Thymus (tissue), 11 donors: ENCODE measurements around the gene NCAPG. TPM values are rescaled to one million over a fixed set of nuclear protein-coding genes. Genes with fewer than 3 reads are reported as not detected.
"Not testable (repeated sequence)": the region's sequence is repeated elsewhere in the genome, so short reads cannot be mapped to it uniquely, and the experiment has no call there.

Experiments used
- DNase-seq, 9 donors: peaks; one replicate each; pipeline ENCODE4 v3.0.0-alpha.2; 2013; ENCODE audit warnings: low spot score in 9 of 9, low read depth in 6 of 9, missing footprints in 1 of 9
- H3K27ac ChIP-seq, 2 donors: one replicate each; pipeline ENCODE4 v1.5.1; 2013; ENCODE audit warnings: control low read depth in 1 of 2, low read depth in 1 of 2, low read length in 1 of 2, mild to moderate bottlenecking in 1 of 2, moderate library complexity in 1 of 2
- H3K27me3 ChIP-seq, 2 donors: one replicate each; pipeline ENCODE4 v1.5.1; 2013; ENCODE audit warnings: low read length in 1 of 2; ENCODE audit not compliant: control insufficient read depth in 2 of 2, insufficient read depth in 1 of 2
- H3K36me3 ChIP-seq, 2 donors: one replicate each; pipeline ENCODE4 v1.5.1; 2013; ENCODE audit warnings: low read length in 1 of 2, mild to moderate bottlenecking in 1 of 2, moderate library complexity in 1 of 2; ENCODE audit not compliant: control insufficient read depth in 2 of 2, insufficient read depth in 2 of 2
- H3K4me1 ChIP-seq, 2 donors: one replicate each; pipeline ENCODE4 v1.5.1; 2013; ENCODE audit warnings: low read length in 2 of 2; ENCODE audit not compliant: control insufficient read depth in 2 of 2, insufficient read depth in 2 of 2
- H3K4me3 ChIP-seq, 2 donors: one replicate each; pipeline ENCODE4 v1.5.1; 2013; ENCODE audit warnings: low read length in 2 of 2, control low read depth in 1 of 2, mild to moderate bottlenecking in 1 of 2
- H3K9me3 ChIP-seq, 2 donors: one replicate each; pipeline ENCODE4 v1.5.1; 2013; ENCODE audit warnings: low read length in 1 of 2, mild to moderate bottlenecking in 1 of 2; ENCODE audit not compliant: control insufficient read depth in 2 of 2, insufficient read depth in 1 of 2
- WGBS: extraction: QIAGEN DNeasy Blood & Tissue Kit; methylation state at CpG from one replicate; pipeline ENCODE4 v1.1.7; 2013; 5-methylcytosine and 5-hydroxymethylcytosine counted together
- polyA plus RNA-seq: library from polyadenylated mRNA; stranded (reverse); fragments of 200-250 nt; gene quantifications from one replicate; pipeline ENCODE4 v1.2.3, GENCODE V29; 2013
- total RNA-seq: library from RNA; stranded (reverse); fragments of 120-200 nt; gene quantifications from one replicate; pipeline ENCODE4 v1.2.4, GENCODE V29; 2013
- donor health status: healthy.

NCAPG gene
- total and polyA plus RNA-seq, 2 donors, result 4.6 to 60.5 TPM

DNA sequence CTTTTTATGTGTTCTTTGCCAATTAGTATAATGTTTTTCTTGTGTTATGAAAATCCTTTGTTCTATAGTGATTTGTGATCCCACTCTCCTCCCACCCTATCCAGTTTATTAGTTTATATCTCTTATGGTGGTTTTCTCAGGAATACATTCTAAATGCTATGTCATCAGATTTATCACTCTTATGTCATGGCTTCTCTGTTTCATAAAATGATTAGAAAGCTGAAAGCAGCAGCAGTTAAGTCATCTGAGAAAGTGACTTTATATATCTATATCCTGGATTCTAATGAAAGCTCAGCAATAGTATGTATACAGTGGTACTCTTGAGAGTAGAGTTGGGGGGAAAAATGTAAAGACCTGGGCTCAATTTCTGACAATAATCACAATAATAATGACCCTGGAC is 41.2 kb downstream of the NCAPG start:
- no peak for DNase-seq
- Histone ChIP-seq H3K4me3 (no peak overlapping the region), H3K27ac (no peak overlapping the region), H3K4me1 (no peaks in the 10 kb centered on the region), H3K36me3 (no peaks in the 10 kb centered on the region), H3K27me3 (no peaks in the 10 kb centered on the region), H3K9me3 (peaks cover 0 to 3% of the 10 kb centered on the region in 2 donors)

DNA sequence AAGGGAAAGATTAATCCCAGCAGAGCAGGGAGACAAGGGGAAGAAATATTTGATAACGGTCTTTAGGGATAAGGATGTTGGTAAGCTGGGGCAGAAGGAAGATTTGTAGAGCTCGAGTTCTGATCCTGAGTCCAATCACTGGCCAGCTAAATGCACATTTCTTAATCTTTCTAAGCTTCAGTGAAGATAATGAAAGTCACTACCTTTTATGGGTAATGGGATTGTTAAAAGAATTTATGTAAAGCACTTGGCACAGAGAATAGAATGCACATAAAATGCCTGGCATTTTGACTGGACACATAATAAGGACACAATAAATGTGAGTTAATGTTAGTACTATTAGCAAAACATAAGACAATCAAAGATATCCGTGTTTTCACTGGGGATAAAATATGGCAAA is 43.3 kb downstream of the NCAPG start:
- no peak overlapping the region for H3K4me3 ChIP-seq
- H3K27ac ChIP-seq, result no peak overlapping the region
- no peaks in the 10 kb centered on the region for H3K4me1 ChIP-seq
- no peaks in the 10 kb centered on the region for H3K36me3 ChIP-seq
- 80% methylated on average over 3 of the region's 3 CpGs for WGBS
- H3K27me3 ChIP-seq, result no peaks in the 10 kb centered on the region
- no peaks in the 10 kb centered on the region for H3K9me3 ChIP-seq
- no peak for DNase-seq

DNA sequence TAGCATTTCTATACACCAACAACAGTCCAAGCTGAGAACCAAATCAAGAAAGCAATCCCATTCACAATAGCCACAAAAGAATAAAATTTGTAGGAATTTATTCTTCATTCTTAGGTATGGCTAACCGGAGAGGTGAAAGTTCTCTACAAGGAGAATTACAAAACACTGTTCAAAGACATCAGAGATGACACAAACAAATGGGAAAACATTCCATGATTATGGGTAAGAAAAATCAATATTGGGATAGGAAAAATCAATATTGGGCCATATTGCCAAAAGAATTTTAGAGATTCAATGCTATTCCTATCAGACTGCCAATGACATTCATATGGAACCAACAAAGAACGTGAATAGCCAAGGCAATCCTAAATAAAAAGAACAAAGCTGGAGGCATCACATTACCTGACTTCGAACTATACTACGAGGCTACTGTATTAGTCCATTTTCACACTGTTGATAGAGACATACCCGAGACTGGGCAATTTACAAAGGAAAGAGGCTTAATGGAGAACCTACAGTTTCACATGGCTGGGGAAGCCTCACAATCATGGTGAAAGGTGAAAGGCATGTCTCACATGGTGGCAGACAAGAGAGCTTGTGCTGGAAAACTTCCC is 49.1 kb downstream of the NCAPG start:
- H3K4me1 ChIP-seq, result no peaks in the 10 kb centered on the region
- no peaks in the 10 kb centered on the region for H3K9me3 ChIP-seq
- H3K27me3 ChIP-seq, result no peaks in the 10 kb centered on the region
- no peak for DNase-seq
- H3K4me3 ChIP-seq, result no peak overlapping the region
- WGBS, result 98% methylated on average over 5 of the region's 5 CpGs
- H3K27ac ChIP-seq, result no peak overlapping the region
- no peaks in the 10 kb centered on the region for H3K36me3 ChIP-seq

DNA sequence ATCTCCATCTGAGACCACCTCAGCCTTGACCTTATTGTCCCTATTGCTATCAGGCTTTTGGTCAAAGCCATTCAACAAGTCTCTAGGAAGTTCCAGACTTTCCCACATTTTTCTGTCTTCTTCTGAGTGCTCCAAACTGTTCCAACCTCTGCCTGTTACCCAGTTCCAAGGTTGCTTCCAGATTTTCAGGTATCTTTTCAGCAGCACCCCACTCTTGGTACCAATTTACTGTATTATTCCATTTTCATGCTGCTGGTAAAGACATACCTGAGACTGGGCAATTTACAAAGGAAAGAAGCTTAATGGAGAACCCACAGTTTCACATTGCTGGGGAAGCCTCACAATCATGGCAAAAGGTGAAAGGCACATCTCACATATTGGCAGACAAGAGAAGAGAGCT is 51.1 kb downstream of the NCAPG start:
- H3K4me3 ChIP-seq, H3K27me3 ChIP-seq, H3K36me3 ChIP-seq, H3K9me3 ChIP-seq, H3K27ac ChIP-seq, DNase-seq, H3K4me1 ChIP-seq: not testable (repeated sequence)

DNA sequence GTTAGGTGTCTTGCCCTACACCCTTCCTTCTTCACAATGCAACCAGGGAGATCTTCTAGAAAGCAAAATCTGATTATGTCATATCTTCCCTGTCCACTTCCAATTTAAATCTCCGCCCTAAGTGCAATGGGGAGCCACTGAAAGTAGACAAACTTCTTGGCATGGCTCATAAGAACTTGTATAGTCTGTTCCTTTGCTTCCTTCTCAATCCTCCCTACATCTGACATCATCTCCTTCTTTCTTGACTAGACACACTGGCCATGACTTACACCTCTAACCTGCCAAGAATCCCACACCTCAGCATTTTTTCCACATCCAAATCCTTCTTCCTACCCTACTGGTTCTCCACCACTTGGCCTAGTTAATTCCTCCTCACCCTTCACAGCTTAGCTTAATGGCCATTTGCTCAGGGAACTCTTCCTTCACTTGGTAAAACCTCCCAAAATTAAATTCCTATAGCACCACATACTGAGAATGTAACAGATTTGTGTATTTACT is 55.1 kb downstream of the NCAPG start:
- no peaks in the 10 kb centered on the region for H3K9me3 ChIP-seq
- H3K4me1 ChIP-seq, result no peaks in the 10 kb centered on the region
- no peaks in the 10 kb centered on the region for H3K27me3 ChIP-seq
- DNase-seq, result no peak
- 98% methylated on average over 1 of the region's 1 CpG for WGBS
- no peaks in the 10 kb centered on the region for H3K36me3 ChIP-seq
- H3K4me3 ChIP-seq, result no peak overlapping the region
- no peak overlapping the region for H3K27ac ChIP-seq

DNA sequence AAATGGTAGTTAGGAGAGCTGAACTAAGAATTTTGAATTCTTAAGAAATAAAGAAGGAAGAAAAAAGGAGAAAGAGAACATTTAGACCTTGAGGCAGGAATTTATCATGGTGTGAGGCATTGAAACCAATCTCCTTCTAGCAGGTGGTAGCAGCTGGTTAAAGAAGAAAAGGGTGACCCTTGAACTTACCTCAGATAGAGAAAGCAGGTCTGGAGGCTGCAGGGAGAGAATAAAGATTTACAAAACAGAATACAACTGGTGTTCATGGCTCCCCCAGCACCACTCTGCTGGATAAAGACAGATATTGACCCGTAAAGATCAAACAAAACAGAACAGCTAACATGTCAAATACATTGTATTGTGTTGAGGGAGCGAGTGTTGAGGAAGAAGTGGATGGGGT is 56.0 kb downstream of the NCAPG start:
- no peak overlapping the region for H3K4me3 ChIP-seq
- no peaks in the 10 kb centered on the region for H3K27me3 ChIP-seq
- no peak for DNase-seq
- no peaks in the 10 kb centered on the region for H3K4me1 ChIP-seq
- no peaks in the 10 kb centered on the region for H3K9me3 ChIP-seq
- no peaks in the 10 kb centered on the region for H3K36me3 ChIP-seq
- no peak overlapping the region for H3K27ac ChIP-seq
- 98% methylated on average over 2 of the region's 2 CpGs for WGBS

DNA sequence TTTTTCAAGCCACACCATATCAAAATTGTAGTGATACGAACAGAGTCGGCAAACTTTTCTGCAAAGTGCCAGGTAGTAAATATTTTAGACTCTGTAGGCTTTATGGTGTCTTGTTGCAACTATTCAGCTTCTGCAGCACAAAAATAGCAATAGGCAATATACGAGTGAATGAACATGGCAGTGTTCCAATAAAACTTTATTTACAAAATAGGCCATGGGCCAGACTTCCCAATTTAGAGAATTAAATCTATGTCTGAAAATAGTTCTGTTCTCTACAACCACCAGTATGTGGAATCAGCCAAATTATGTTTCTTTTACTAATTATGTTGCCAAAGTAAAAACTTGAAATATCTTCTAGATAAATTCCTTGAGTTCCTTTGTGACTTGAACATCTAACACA is 56.5 kb downstream of the NCAPG start:
- DNase-seq, result no peak
- Histone ChIP-seq H3K4me1 (no peaks in the 10 kb centered on the region), H3K36me3 (no peaks in the 10 kb centered on the region), H3K4me3 (no peak overlapping the region), H3K27me3 (no peaks in the 10 kb centered on the region), H3K9me3 (no peaks in the 10 kb centered on the region), H3K27ac (no peak overlapping the region)
- WGBS, result 95% methylated on average over 3 of the region's 3 CpGs

DNA sequence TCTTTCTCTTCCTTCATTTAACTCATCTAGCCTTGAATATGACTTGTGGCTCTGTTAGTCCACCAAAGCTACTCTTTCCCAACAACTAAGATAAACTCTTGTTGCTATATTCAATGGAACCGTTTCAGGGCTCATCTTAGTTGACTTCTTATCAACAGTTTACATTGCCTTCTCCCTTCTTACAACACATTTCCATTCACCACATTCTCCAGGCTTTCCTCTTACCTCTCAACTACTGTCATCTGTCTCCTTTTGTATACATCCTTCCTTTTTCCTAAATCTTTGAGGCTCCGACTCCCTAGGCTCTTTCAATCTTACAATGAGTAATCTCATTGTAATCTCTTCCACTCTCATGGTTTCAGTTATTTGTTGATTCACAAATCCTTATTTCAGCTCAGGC is 58.5 kb downstream of the NCAPG start:
- H3K36me3 ChIP-seq, result no peaks in the 10 kb centered on the region
- no peaks in the 10 kb centered on the region for H3K9me3 ChIP-seq
- H3K27ac ChIP-seq, result no peak overlapping the region
- WGBS, result 98% methylated on average over 2 of the region's 2 CpGs
- no peaks in the 10 kb centered on the region for H3K4me1 ChIP-seq
- no peak overlapping the region for H3K4me3 ChIP-seq
- H3K27me3 ChIP-seq, result no peaks in the 10 kb centered on the region
- no peak for DNase-seq

DNA sequence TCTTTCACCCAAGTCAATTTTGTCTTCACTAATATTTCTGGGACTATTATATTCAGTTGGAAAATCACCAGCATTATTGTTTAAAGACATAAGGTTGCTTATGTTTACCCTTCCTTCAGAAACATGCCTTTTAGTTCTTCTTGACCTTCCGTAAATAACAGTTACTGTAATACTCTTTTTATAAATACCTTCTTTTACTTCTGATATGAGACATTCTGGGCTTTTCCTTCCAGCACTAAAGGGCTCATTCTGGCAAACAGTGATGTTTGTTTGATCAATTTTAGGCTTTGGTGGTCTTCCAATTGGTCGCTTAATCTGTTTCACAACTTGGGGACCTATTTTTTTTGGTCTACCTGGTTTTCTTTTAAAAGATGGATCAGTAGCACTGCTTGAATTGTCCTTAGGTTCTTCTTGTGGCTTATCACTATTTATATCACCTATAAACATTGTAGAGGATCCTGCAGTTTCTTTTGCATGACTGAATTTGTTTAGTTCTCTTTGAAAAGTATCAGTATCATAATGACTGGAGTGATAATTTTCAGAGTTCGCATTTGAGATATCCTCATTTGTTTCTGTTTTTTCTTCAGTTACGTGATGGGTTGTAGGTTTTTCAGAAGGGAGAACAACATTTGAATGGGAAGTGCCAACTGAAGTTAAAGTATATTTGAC is 64.8 kb downstream of the NCAPG start:
- DNase-seq, result no peak
- WGBS, result 98% methylated on average over 4 of the region's 4 CpGs
- no peaks in the 10 kb centered on the region for H3K27me3 ChIP-seq
- no peaks in the 10 kb centered on the region for H3K36me3 ChIP-seq
- H3K4me1 ChIP-seq, result no peaks in the 10 kb centered on the region
- H3K4me3 ChIP-seq, result no peak overlapping the region
- H3K9me3 ChIP-seq, result no peaks in the 10 kb centered on the region
- no peak overlapping the region for H3K27ac ChIP-seq
